Measurements from ENCODE around the gene RPS16.

RPS16 gene

GRCh38 chr19:39413911-39414608, 21.7 kb downstream of the RPS16 start (continued):
- TF ChIP-seq ZBTB10 (tag by site-specific recombination; IDR thresholded peaks at IDR 0.05) (peak; percentile 46; the same call in 1 of the 2 replicates), ZNF341 (tag by site-specific recombination; IDR thresholded peaks at IDR 0.05; ENCODE audit: low read depth) (no peak), HOXD13 (CRISPR knock-in tag; IDR thresholded peaks at IDR 0.05; ENCODE audit: borderline replicate concordance) (no peak), BCL11B (tag by site-specific recombination; IDR thresholded peaks at IDR 0.05; ENCODE audit: low read depth) (peak; percentile 27; the same call in 1 of the 2 replicates), ZNF76 (tag by site-specific recombination; IDR thresholded peaks at IDR 0.05; ENCODE audit: borderline replicate concordance, low read depth) (peak; percentile 3; the same call in 1 of the 2 replicates), ZBTB7A (tag by site-specific recombination; IDR thresholded peaks at IDR 0.05; ENCODE audit: low read depth) (peak; percentile 85), ZNF580 (tag by site-specific recombination; IDR thresholded peaks at IDR 0.05) (peak; percentile 93), ZNF837 (tag by site-specific recombination; IDR thresholded peaks at IDR 0.05) (no peak), ZBTB48 (tag by site-specific recombination; IDR thresholded peaks at IDR 0.05) (peak; percentile 3; the same call in 1 of the 2 replicates), ZNF660 (tag by site-specific recombination; IDR thresholded peaks at IDR 0.05) (no peak)
- TF ChIP-seq, protein P1, sequence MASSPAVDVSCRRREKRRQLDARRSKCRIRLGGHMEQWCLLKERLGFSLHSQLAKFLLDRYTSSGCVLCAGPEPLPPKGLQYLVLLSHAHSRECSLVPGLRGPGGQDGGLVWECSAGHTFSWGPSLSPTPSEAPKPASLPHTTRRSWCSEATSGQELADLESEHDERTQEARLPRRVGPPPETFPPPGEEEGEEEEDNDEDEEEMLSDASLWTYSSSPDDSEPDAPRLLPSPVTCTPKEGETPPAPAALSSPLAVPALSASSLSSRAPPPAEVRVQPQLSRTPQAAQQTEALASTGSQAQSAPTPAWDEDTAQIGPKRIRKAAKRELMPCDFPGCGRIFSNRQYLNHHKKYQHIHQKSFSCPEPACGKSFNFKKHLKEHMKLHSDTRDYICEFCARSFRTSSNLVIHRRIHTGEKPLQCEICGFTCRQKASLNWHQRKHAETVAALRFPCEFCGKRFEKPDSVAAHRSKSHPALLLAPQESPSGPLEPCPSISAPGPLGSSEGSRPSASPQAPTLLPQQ (tag by site-specific recombination; IDR thresholded peaks at IDR 0.05): peak; percentile 93
- TF ChIP-seq, protein P2, sequence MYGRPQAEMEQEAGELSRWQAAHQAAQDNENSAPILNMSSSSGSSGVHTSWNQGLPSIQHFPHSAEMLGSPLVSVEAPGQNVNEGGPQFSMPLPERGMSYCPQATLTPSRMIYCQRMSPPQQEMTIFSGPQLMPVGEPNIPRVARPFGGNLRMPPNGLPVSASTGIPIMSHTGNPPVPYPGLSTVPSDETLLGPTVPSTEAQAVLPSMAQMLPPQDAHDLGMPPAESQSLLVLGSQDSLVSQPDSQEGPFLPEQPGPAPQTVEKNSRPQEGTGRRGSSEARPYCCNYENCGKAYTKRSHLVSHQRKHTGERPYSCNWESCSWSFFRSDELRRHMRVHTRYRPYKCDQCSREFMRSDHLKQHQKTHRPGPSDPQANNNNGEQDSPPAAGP (tag by site-specific recombination; IDR thresholded peaks at IDR 0.05): peak; percentile 60
- TF ChIP-seq, protein P3, sequence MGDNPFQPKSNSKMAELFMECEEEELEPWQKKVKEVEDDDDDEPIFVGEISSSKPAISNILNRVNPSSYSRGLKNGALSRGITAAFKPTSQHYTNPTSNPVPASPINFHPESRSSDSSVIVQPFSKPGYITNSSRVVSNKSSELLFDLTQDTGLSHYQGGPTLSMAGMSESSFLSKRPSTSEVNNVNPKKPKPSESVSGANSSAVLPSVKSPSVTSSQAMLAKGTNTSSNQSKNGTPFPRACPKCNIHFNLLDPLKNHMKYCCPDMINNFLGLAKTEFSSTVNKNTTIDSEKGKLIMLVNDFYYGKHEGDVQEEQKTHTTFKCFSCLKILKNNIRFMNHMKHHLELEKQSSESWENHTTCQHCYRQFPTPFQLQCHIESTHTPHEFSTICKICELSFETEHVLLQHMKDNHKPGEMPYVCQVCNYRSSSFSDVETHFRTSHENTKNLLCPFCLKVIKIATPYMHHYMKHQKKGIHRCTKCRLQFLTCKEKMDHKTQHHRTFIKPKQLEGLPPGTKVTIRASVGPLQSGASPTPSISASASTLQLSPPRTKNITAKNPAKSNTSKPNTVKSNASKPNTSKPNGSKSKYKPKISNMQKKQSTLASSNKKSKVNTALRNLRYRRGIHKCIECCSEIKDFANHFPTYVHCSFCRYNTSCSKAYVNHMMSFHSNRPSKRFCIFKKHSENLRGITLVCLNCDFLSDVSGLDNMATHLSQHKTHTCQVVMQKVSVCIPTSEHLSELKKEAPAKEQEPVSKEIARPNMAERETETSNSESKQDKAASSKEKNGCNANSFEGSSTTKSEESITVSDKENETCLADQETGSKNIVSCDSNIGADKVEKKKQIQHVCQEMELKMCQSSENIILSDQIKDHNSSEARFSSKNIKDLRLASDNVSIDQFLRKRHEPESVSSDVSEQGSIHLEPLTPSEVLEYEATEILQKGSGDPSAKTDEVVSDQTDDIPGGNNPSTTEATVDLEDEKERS (tag by site-specific recombination; IDR thresholded peaks at IDR 0.05): 0 out of 2 replicates have a peak, but pooled peaks have one; percentile 34
- TF ChIP-seq, protein P4, sequence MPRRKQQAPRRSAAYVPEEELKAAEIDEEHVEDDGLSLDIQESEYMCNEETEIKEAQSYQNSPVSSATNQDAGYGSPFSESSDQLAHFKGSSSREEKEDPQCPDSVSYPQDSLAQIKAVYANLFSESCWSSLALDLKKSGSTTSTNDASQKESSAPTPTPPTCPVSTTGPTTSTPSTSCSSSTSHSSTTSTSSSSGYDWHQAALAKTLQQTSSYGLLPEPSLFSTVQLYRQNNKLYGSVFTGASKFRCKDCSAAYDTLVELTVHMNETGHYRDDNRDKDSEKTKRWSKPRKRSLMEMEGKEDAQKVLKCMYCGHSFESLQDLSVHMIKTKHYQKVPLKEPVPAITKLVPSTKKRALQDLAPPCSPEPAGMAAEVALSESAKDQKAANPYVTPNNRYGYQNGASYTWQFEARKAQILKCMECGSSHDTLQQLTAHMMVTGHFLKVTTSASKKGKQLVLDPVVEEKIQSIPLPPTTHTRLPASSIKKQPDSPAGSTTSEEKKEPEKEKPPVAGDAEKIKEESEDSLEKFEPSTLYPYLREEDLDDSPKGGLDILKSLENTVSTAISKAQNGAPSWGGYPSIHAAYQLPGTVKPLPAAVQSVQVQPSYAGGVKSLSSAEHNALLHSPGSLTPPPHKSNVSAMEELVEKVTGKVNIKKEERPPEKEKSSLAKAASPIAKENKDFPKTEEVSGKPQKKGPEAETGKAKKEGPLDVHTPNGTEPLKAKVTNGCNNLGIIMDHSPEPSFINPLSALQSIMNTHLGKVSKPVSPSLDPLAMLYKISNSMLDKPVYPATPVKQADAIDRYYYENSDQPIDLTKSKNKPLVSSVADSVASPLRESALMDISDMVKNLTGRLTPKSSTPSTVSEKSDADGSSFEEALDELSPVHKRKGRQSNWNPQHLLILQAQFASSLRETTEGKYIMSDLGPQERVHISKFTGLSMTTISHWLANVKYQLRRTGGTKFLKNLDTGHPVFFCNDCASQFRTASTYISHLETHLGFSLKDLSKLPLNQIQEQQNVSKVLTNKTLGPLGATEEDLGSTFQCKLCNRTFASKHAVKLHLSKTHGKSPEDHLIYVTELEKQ (tag by site-specific recombination; IDR thresholded peaks at IDR 0.05; ENCODE audit: borderline replicate concordance): no peak
- TF ChIP-seq, protein P5, sequence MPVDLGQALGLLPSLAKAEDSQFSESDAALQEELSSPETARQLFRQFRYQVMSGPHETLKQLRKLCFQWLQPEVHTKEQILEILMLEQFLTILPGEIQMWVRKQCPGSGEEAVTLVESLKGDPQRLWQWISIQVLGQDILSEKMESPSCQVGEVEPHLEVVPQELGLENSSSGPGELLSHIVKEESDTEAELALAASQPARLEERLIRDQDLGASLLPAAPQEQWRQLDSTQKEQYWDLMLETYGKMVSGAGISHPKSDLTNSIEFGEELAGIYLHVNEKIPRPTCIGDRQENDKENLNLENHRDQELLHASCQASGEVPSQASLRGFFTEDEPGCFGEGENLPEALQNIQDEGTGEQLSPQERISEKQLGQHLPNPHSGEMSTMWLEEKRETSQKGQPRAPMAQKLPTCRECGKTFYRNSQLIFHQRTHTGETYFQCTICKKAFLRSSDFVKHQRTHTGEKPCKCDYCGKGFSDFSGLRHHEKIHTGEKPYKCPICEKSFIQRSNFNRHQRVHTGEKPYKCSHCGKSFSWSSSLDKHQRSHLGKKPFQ (tag by site-specific recombination; IDR thresholded peaks at IDR 0.05): no peak
- TF ChIP-seq, protein P6, sequence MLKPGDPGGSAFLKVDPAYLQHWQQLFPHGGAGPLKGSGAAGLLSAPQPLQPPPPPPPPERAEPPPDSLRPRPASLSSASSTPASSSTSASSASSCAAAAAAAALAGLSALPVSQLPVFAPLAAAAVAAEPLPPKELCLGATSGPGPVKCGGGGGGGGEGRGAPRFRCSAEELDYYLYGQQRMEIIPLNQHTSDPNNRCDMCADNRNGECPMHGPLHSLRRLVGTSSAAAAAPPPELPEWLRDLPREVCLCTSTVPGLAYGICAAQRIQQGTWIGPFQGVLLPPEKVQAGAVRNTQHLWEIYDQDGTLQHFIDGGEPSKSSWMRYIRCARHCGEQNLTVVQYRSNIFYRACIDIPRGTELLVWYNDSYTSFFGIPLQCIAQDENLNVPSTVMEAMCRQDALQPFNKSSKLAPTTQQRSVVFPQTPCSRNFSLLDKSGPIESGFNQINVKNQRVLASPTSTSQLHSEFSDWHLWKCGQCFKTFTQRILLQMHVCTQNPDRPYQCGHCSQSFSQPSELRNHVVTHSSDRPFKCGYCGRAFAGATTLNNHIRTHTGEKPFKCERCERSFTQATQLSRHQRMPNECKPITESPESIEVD (tag by site-specific recombination; IDR thresholded peaks at IDR 0.05): no peak
